HEK293 (cell line): ENCODE results near the gene CCDC124.

Experiments used
- CTCF ChIA-PET: fragments of 350-600 bp; formaldehyde crosslinking; extraction: SDS; loops from one replicate; lab custom pipeline; 2021; ENCODE audit warnings: antibody characterized with exemption; lab: Yijun Ruan, JAX
- POLR2A ChIA-PET: fragments of 300-600 bp; formaldehyde crosslinking; extraction: SDS; loops from one replicate; lab custom pipeline; 2020; ENCODE audit warnings: antibody characterized with exemption, inconsistent platforms; lab: Yijun Ruan, JAX
- H3K27ac ChIP-seq: fragments of 200-500 bp; sonication (Bioruptor generic); 2 replicates; pipeline ENCODE4 v1.5.1; 2014; ENCODE audit warnings: low read depth, low read length, control low read depth, inconsistent platforms; ENCODE audit errors: extremely low read depth
- H3K36me3 ChIP-seq, 2 experiments: fragments of 200-500 bp in 1 of 2; sonication (Bioruptor generic) in 1 of 2; 1 replicate in 1 of 2; 2 replicates in 1 of 2; pipeline ENCODE4 v1.5.1; 2014 to 2017; ENCODE audit warnings: inconsistent platforms in 2 of 2, low read length in 2 of 2; ENCODE audit not compliant: control insufficient read depth in 2 of 2, insufficient read depth in 1 of 2
- H3K4me1 ChIP-seq: fragments of 200-500 bp; sonication (Bioruptor generic); 2 replicates; pipeline ENCODE4 v1.5.1; 2014; ENCODE audit warnings: mild to moderate bottlenecking, low read length, inconsistent platforms; ENCODE audit not compliant: control insufficient read depth, insufficient read depth
- H3K4me3 ChIP-seq: 2 replicates; pipeline ENCODE4 v1.5.1; 2011; ENCODE audit warnings: low read depth, mild to moderate bottlenecking, control low read depth, low read length, moderate library complexity
- H3K9me3 ChIP-seq: fragments of 200-500 bp; sonication (Bioruptor generic); 2 replicates; pipeline ENCODE4 v1.5.1; 2014; ENCODE audit warnings: low read depth, low read length, inconsistent platforms; ENCODE audit not compliant: control insufficient read depth, insufficient read depth
- GLI2 ChIP-seq: fragments of 450-650 bp; formaldehyde crosslinking; IDR thresholded peaks from 2 replicates; pipeline ENCODE4; 2017; ENCODE audit warnings: missing biosample characterization, missing genetic modification characterization, low read depth, borderline replicate concordance
- KLF1 ChIP-seq: fragments of 450-650 bp; formaldehyde crosslinking; IDR thresholded peaks from 2 replicates; pipeline ENCODE4 v1.5.1; 2016; ENCODE audit warnings: missing biosample characterization, missing genetic modification characterization
- KLF16 ChIP-seq: fragments of 450-650 bp; formaldehyde crosslinking; IDR thresholded peaks from 2 replicates; pipeline ENCODE4 v1.5.1; 2017; ENCODE audit warnings: missing biosample characterization, missing genetic modification characterization
- KLF8 ChIP-seq: fragments of 450-650 bp; formaldehyde crosslinking; IDR thresholded peaks from 2 replicates; pipeline ENCODE4 v1.5.1; 2016; ENCODE audit warnings: missing biosample characterization, missing genetic modification characterization
- MZF1 ChIP-seq: fragments of 450-650 bp; formaldehyde crosslinking; IDR thresholded peaks from 2 replicates; pipeline ENCODE4 v1.5.1; 2017; ENCODE audit warnings: missing biosample characterization, missing genetic modification characterization, borderline replicate concordance
- PRDM2 ChIP-seq: fragments of 450-650 bp; formaldehyde crosslinking; IDR thresholded peaks from 2 replicates; pipeline ENCODE4 v1.5.1; 2016; ENCODE audit warnings: missing biosample characterization, missing genetic modification characterization, borderline replicate concordance
- ZBTB17 ChIP-seq: fragments of 450-650 bp; formaldehyde crosslinking; IDR thresholded peaks from 2 replicates; pipeline ENCODE4 v1.5.1; 2016; ENCODE audit warnings: missing biosample characterization, missing genetic modification characterization
- ZBTB20 ChIP-seq: fragments of 450-650 bp; formaldehyde crosslinking; IDR thresholded peaks from 2 replicates; pipeline ENCODE4 v1.5.1; 2016; ENCODE audit warnings: missing biosample characterization, missing genetic modification characterization
- ZBTB7A ChIP-seq: fragments of 450-650 bp; formaldehyde crosslinking; IDR thresholded peaks from 2 replicates; pipeline ENCODE4 v1.5.1; 2016; ENCODE audit warnings: low read depth, missing biosample characterization, missing genetic modification characterization
- ZNF138 ChIP-seq: fragments of 450-650 bp; formaldehyde crosslinking; IDR thresholded peaks from 2 replicates; pipeline ENCODE4 v1.5.1; 2016; ENCODE audit warnings: missing biosample characterization, missing genetic modification characterization, borderline replicate concordance
- ZNF221 ChIP-seq: fragments of 450-650 bp; formaldehyde crosslinking; IDR thresholded peaks from 2 replicates; pipeline ENCODE4 v1.5.1; 2017; ENCODE audit warnings: missing biosample characterization, missing genetic modification characterization, borderline replicate concordance
- ZNF223 ChIP-seq: fragments of 450-650 bp; formaldehyde crosslinking; IDR thresholded peaks from 2 replicates; pipeline ENCODE4 v1.5.1; 2016; ENCODE audit warnings: missing biosample characterization, missing genetic modification characterization
- ZNF354C ChIP-seq: fragments of 450-650 bp; formaldehyde crosslinking; IDR thresholded peaks from 2 replicates; pipeline ENCODE4 v1.5.1; 2016; ENCODE audit warnings: missing biosample characterization, missing genetic modification characterization, low read depth, borderline replicate concordance
- ZNF48 ChIP-seq: fragments of 450-650 bp; formaldehyde crosslinking; IDR thresholded peaks from 2 replicates; pipeline ENCODE4 v1.5.1; 2016; ENCODE audit warnings: missing biosample characterization, missing genetic modification characterization
- ZNF645 ChIP-seq: fragments of 450-650 bp; formaldehyde crosslinking; IDR thresholded peaks from 2 replicates; pipeline ENCODE4; 2016; ENCODE audit warnings: missing biosample characterization, missing genetic modification characterization
- ZNF660 ChIP-seq: fragments of 450-650 bp; IDR thresholded peaks from 2 replicates; pipeline ENCODE4 v1.5.1; 2018; ENCODE audit warnings: missing biosample characterization, mild to moderate bottlenecking, missing genetic modification characterization
- ZNF677 ChIP-seq: fragments of 450-650 bp; IDR thresholded peaks from 2 replicates; pipeline ENCODE4 v1.5.0; 2018; ENCODE audit warnings: missing biosample characterization, mild to moderate bottlenecking, missing genetic modification characterization, moderate library complexity
- ZNF785 ChIP-seq: fragments of 450-650 bp; formaldehyde crosslinking; IDR thresholded peaks from 2 replicates; pipeline ENCODE4 v1.5.1; 2016; ENCODE audit warnings: missing biosample characterization, missing genetic modification characterization
- ZXDB ChIP-seq: fragments of 450-650 bp; formaldehyde crosslinking; IDR thresholded peaks from 2 replicates; pipeline ENCODE4 v1.5.1; 2016; ENCODE audit warnings: missing biosample characterization, missing genetic modification characterization
- TF ChIP-seq, protein P1 (sequence below): sonication (generic); formaldehyde crosslinking; IDR thresholded peaks from 2 replicates; pipeline ENCODE4 v1.8.1; 2022; ENCODE audit warnings: mild to moderate bottlenecking, moderate library complexity, missing genetic modification reagents

The CCDC124 gene

DNA sequence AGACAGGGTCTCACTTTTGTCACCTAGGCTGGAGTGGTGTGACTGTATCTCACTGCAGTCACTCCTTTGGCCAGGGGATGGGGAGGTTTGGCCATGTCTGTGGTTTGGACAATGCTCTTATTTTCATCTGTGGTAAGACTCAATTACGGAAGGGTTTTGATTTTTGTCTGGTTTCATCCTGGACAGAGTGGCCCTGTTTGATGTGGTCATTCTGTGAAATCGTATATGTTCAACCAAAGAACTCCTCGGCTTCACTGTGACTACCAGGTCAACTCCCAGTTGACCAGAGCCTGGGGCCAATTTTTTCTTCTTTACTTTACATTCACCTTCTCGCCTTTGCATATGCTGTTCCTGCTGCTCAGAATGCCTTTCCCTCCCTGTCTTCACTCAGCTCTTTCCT is 6.8 kb upstream of the CCDC124 start:
- ChIA-PET CTCF (no interaction called here), POLR2A (no interaction called here)
- Histone ChIP-seq H3K4me1 (no peaks in the 10 kb centered on the region), H3K36me3 (no peaks in the 10 kb centered on the region), H3K9me3 (no peaks in the 10 kb centered on the region), H3K4me3 (no peak overlapping the region), H3K27ac (no peak overlapping the region)
- TF ChIP-seq ZNF221 (tag by site-specific recombination) (no peak), ZNF223 (tag by site-specific recombination) (no peak), ZNF677 (tag by site-specific recombination) (no peak), ZBTB17 (tag by site-specific recombination) (no peak), KLF1 (tag by site-specific recombination) (no peak), ZXDB (tag by site-specific recombination) (no peak), ZNF645 (no peak), MZF1 (tag by site-specific recombination) (no peak), ZBTB7A (tag by site-specific recombination) (no peak), KLF16 (tag by site-specific recombination) (no peak), ZNF138 (tag by site-specific recombination) (no peak), GLI2 (tag by site-specific recombination) (no peak), KLF8 (tag by site-specific recombination) (no peak), ZNF48 (tag by site-specific recombination) (no peak), ZNF660 (tag by site-specific recombination) (no peak), ZNF785 (tag by site-specific recombination) (no peak), ZBTB20 (tag by site-specific recombination) (no peak), ZNF354C (tag by site-specific recombination) (no peak), PRDM2 (tag by site-specific recombination) (no peak)
- TF ChIP-seq, protein P1, sequence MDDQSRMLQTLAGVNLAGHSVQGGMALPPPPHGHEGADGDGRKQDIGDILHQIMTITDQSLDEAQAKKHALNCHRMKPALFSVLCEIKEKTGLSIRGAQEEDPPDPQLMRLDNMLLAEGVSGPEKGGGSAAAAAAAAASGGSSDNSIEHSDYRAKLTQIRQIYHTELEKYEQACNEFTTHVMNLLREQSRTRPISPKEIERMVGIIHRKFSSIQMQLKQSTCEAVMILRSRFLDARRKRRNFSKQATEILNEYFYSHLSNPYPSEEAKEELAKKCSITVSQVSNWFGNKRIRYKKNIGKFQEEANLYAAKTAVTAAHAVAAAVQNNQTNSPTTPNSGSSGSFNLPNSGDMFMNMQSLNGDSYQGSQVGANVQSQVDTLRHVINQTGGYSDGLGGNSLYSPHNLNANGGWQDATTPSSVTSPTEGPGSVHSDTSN (CRISPR knock-in tag): no peak
